HG02642 (cell line): ENCODE data around the gene ARID4A.
"Not testable (repeated sequence)": the region's sequence is repeated elsewhere in the genome, so short reads cannot be mapped to it uniquely, and the experiment has no call there.

ENCODE experiments used
- ATAC-seq: cut with Tn5 transposase; IDR thresholded peaks from one replicate; pipeline ENCODE4 v1.9.1; 2021; ENCODE audit warnings: mild to moderate bottlenecking; ENCODE audit not compliant: unreplicated experiment, poor library complexity

Gene ARID4A

GRCh38 chr14:58298477-58299400, at the start of gene ARID4A:
Gene ARID4A (plus strand): TSS chr14:58298555. CDS start chr14:58299855, 1,300 bp downstream.
- ATAC-seq: peak; percentile 14

- no peak for ATAC-seq
Observed at GRCh38 chr14:58249611-58250010, 48.7 kb upstream of the ARID4A start.

- ATAC-seq: no peak
Observed at GRCh38 chr14:58258156-58258555, 40.2 kb upstream of the ARID4A start.

GRCh38 chr14:58262005-58262404, 36.4 kb upstream of the ARID4A start:
- not testable (repeated sequence) for ATAC-seq

- ATAC-seq: no peak
Observed at GRCh38 chr14:58265401-58265800, 33.0 kb upstream of the ARID4A start.

- no peak for ATAC-seq
Observed at GRCh38 chr14:58270628-58271027, 27.7 kb upstream of the ARID4A start.

- no peak for ATAC-seq
Observed at GRCh38 chr14:58272588-58273372, 25.6 kb upstream of the ARID4A start.

- ATAC-seq: no peak
Observed at GRCh38 chr14:58274881-58275280, 23.5 kb upstream of the ARID4A start.

- ATAC-seq: no peak
Observed at GRCh38 chr14:58275527-58276190, 22.7 kb upstream of the ARID4A start.

GRCh38 chr14:58276208-58276607, 22.1 kb upstream of the ARID4A start:
- ATAC-seq: no peak

- no peak for ATAC-seq
Observed at GRCh38 chr14:58278177-58278576, 20.2 kb upstream of the ARID4A start.

- no peak for ATAC-seq
Observed at GRCh38 chr14:58280954-58281787, 17.2 kb upstream of the ARID4A start.

- ATAC-seq: no peak
Observed at GRCh38 chr14:58281969-58282368, 16.4 kb upstream of the ARID4A start.

- ATAC-seq: no peak
Observed at GRCh38 chr14:58282925-58283593, 15.3 kb upstream of the ARID4A start.

GRCh38 chr14:58283730-58284129, 14.6 kb upstream of the ARID4A start:
- ATAC-seq: no peak

GRCh38 chr14:58285132-58285531, 13.2 kb upstream of the ARID4A start:
- ATAC-seq: no peak

- no peak for ATAC-seq
Observed at GRCh38 chr14:58287607-58288042, 10.7 kb upstream of the ARID4A start.

- ATAC-seq: no peak
Observed at GRCh38 chr14:58288106-58288792, 10.1 kb upstream of the ARID4A start.

- ATAC-seq: no peak
Observed at GRCh38 chr14:58291646-58292045, 6.7 kb upstream of the ARID4A start.
